NCI-H82 (cell line): ENCODE results near the gene RGS11.
"Not testable (repeated sequence)": the region's sequence is repeated elsewhere in the genome, so short reads cannot be mapped to it uniquely, and the experiment has no call there.

Experiments
- DNase-seq: peaks from one replicate; lab custom pipeline; 2025; lab: John Stamatoyannopoulos, UW

RGS11 gene

DNA sequence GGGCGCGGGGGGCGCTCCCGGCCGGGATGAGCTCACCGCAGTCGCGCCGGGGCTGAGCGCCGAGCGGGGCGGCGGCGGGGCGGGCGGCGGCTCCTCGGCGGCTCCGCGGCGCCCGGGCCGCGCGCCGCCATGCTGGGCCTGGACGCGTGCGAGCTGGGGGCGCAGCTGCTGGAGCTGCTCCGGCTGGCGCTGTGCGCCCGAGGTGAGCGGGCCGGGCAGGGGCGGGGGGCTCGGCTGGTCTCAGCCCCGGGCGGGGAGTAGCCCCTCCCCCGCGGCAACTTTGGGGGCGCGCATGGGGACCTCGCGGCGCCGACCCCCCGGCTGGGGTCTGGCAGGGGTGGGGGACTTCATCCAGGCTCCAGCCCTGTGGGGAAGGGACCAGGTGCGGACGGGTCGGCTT lies 4.8 kb upstream of the RGS11 start, which contains the start of gene ARHGDIG:
TSS of gene ARHGDIG (plus strand) at position 40 of the 400 bp plus-strand sequence. CDS start at position 130, 90 bp downstream.
- no peak for DNase-seq

DNA sequence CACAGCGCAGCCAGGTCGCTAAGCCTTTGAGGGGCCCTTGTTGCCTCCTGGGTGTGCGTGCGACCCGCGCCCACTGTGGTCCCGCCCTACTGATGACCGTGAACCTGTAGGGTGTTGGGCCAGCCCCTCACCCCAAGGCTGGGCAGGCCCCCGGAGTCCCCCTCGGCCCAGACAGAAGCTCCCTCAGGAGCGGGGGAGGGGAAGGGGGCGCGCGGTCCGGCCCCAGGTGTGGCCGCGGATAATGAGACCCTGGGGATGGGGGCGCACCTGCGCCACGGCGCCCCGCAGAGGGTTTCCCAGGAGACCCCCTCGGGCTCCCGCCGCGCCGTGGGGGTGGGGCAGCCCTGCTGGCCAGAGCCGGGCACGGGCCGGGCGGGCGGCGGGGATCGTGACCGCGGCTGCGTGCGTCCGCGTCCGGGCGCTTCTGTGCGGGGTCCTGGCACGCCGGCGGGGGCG lies 4.3 kb upstream of the RGS11 start:
- no peak for DNase-seq

DNA sequence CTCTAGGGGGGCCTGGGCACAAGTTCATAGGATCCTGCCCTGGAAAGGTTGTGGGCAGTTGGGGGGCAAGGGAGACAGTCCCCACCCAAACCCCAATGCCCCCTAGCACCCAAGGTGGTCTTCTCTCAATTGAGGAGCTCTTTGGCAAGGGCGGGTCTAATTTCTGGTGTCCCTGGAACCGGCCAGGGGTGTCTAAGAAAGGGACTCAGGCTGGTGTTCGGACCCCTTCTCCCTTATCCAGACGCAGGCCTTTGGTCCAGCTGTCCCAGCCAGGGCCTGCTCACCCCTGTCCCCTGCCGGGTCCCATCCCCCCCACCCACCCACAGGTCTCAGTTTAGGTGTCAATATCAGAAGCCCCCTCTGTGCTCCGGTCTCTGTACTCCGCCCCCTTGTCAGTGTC lies 3.8 kb upstream of the RGS11 start:
- DNase-seq, result no peak

DNA sequence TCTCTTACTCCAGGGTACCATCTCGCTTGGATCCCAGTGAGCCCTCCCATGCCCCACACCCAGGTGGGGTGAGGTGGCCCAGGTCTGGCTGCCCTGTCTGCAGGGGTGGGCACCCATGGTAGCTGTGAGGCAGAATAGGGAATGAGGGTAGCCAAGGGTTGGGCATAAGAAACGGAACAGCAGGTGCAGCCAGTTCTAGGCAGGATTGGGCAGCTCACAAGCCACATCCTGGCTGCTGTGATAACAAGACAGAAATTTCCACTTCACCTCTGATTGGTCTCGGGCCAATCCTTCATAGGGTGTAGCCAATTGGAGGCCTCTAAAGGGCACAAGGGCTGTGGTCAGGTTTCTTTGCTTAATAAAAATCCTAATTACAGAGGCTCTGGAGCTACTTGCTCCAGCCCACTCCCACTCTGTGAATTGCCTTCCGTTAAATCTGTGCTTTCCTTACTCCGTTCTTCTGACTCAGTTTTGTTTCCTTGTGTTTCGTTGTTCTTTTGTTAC lies 3.2 kb upstream of the RGS11 start:
- DNase-seq, result peak; percentile 65

DNA sequence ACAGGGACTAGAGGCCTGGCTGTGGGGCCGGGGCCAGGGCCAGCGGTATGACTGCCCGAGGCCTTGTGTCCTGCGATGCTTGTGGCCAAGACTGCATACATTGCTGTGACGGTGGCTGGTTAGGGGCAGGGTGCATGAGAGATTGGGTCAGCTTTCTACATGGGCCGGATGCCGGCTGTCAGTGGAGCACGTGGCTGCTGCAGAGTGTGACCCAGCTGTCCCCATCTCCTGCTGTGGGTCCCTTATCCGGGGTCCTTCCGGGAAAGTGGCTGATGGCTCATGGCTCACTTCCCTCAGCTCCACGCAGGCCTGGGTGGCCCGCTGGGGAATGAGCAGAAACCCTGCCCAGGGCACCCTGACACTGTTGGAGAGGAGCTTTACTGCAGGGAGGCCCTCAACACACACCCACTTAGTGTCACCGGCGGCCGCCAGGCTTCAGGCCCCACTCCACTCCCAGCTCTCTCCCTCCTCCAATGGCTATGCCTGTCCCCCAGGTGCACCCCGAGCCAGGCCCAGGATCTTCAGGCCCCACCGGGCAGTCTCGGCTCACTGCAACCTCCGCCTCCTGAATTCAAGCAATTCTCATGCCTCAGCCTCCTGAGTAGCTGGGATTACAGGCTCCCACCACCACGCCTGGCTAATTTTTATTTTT lies 808 bp upstream of the RGS11 start:
- no peak for DNase-seq

DNA sequence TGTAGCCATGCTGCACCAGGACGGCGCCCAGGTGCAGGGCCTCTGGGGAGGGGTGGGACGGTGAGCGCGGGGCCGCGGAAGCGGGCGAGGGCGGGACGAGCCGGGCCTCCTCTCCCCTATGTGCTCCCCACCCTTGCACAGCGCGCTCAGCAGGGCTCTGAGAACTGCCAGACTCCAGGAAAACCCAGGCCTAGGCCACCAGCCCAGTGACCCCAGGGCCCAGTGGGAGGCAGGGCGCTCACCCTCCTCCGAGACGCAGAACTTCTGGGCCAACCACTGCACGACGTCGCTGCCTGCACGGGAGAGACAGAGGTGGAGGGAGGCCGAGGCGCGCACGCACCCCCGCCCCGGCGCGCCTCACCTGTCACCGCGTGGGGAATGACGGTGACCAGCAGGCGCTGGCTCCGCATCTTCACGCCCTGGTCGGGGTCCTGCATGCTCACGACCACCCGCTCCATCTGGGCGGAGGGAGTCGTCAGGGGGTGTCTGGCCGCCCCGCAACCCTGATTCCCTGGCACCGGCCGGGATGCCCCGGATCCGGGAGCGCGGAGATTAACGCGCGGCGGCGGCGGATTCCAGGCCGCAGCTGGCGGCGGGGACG lies 603 bp downstream of the RGS11 start:
- no peak for DNase-seq

DNA sequence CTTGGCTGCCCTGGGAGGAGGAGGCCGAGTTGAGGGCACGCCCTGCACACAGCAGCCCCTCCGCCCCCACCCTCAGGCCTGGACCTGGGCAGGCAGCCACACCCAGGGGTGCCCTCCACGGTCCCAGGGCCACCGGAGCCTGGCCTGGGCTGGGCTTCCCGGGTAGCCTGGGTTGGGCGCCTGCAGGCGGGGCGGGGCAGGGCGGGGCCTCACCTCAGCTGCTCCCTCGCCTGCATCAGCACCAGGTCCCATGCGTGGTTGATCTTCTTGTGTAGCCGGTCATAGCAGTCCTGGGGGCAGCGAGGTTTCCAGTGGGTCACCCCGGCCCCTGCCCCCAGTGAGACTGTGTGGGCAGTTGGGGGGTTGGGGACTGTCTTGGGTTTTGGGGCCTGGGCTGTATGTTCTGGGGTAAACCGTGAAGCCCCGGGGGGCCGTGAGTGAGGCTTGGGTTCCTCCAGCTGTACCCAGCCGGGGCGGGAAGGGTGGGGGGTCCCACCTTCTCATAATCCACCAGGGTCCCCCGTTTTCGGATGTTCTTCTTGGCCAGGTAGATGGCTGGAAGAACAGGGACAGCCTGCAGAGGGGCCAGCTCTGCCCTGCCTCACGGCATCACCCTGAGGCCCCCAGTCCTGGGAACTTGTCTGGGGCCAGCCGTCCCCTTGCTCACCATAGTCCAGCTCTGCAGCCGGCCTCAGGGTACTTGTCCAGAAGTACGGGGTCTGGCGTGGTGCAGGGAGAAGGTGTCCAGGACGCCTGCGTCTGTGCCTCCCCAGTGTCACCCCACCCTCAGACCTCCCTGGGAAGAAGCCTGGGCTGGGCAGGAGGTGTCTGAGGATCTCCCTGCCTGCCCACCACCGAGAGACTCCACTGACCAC lies 2.0 kb downstream of the RGS11 start:
- DNase-seq, result peak; percentile 31

DNA sequence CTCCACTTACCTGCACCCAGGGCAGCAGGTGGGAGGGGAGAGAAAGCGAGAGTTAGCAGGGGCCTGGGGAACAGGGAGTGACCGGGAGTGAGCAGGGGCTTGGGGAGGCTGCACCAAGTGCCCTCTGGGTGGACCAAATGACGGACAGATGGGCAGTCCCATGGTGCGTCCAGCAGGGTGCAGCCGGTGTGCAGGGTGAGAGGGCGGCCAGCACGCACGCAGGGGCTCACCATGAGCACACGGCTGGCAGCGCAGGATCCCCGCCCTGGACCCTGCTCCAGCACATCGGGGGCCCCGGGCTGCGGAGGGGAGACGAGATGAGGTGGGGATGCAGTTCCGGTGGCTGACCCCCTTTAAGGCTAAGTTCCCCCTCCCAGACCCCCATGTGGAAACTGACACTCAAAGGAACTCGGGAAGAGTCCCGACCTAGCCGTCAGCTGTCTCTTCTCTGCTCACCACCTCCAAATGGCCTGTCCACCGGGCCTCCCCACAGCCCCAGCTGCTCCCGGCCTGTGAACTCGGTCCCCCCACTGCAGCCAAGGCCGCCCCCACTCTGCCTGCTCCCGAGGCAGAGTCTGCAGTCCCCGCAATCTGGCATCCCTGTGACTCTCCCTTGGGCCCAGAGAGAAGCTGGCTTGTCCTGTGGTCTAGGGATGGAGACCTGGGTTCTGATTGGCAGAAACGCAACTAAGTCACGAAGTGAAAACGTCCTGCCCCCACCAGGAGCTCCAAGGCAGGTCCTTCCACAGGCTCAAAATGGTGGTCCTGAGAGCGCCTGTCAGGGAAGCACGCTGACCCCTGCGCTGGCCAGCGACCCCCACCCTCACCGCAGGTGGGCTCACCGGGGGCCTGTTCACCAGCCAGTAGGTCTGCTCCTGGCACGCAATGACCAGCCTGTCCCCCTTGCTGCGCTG lies 2.9 kb downstream of the RGS11 start:
- DNase-seq, result no peak

DNA sequence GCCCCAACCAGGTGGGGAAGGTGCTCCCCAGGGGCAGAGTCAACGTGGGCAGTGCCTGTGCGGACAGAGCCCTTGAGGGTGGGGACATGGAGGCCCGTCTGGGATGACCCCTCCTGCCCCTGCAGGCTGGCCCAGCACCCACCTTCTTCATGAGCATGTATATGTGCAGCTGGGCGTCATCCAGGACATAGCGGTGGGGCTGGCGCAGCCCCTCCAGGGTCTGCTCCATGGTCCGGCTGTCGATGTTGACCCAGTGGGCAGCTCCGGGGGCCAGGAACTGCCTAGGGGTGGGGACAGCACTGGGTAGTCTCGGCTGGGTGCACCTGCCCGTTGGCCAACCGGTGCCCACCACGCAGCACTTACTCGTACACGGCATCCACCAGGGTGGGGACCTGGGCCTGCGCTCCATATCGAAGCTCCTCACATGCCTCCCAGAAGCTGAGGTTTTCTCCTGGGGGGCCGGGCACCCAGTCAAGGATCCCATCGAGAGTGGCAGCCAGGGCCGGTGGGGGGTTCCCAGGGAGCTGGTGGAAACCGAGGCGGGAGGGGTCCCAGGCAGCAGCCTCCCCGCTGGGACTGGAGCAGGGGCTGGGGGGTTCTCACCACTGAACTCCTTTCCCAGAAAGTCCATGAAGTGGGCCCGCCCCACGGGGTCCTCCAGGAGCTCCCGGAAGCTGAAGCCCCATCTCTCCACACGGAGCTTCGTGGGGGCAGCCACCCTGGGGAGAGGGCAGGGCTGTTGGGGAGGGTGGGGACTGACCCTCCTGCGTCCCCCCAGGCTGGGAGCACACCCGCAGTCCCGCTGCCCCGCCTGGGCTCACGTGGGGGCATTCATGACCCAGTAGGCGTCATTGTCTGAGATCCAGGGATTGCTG lies 5.1 kb downstream of the RGS11 start:
- DNase-seq, result no peak

DNA sequence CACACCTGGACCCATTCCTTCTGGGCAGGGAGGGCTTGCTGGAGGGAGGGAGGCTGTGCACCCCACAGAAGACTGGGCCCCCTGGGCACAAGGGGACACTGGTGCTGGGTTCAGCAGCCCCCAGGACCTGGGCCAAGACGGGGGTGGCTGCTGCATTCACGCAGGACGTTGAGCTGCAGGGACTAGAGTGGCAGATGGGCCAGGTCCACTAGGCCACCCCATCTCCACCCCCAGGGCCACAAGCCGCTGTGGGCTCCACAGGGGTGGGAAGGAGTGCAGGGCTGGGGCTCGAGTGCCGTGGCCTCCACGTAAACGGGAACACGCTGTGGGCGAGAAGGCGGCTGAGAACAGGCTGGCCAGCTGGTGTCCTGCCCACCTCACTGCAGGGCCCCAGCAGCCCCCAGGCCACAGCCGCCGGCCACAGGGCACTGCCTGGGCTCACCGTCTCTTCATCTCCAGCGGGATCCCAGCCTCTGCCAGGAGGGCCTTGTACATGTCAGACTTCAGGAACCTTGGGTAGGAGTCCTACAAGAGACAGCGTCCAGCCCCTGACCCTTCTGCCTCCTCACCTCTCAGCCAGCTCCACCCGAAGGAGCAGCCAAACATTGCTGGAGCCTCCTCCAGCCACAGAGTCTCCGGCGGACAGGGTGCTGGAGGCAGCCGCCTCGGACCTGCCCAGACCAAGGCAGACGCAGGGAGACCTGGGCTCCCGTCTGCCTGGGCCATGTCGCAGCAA lies 6.5 kb downstream of the RGS11 start:
- DNase-seq, result no peak

DNA sequence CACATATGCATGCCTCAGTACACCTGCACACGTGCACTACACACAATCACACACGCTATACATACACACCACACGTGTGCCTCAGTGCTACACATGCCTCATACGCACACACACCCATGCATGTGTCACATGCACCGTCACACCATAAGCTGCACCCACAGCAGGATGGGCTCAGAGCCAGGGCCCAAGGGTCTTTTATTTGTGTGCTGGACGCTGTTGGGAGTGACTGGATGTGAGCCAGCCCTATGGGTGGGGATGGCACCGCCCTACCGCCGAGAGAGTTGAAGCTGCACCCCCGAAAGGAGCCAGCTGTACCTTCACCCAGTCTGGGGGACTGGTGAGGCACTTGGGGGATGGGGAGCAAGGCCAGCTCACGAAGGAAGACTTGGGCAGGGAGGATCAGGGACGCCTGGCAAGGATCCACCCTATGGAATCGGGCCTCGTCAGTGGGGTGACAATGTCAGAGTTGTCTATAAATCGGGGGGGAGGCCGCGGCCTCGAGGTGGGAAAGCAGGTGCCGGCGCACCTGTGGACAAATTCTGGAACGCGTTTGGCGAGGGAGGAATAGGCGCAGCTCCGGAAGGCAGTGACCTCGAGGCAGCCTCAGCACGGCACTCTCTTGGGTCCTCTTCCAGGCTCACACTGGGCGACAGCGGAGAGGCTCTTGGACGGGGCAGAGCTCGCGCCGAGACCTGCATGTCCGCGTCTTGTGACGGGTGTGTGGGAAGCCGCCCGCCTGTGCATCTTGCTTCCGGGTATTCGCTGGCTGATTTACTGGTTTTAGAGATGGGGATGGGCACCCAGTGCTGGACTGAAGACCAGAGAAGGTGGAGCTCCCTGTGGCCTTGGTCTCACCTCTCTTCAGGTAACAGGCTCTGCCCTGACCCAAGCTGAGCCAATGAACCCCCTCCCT lies 7.3 kb downstream of the RGS11 start:
- no peak for DNase-seq

DNA sequence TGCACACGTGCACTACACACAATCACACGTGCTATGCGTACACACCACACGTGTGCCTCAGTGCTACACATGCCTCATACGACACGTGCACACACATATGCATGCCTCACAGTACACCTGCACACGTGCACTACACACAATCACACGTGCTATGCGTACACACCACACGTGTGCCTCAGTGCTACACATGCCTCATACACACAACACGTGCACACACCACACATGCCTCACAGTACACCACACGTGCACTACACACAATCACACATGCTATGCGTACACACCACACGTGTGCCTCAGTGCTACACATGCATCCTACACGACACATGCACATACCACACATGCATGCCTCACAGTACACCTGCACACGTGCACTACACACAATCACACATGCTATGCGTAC lies 8.2 kb downstream of the RGS11 start:
- DNase-seq, result not testable (repeated sequence)

DNA sequence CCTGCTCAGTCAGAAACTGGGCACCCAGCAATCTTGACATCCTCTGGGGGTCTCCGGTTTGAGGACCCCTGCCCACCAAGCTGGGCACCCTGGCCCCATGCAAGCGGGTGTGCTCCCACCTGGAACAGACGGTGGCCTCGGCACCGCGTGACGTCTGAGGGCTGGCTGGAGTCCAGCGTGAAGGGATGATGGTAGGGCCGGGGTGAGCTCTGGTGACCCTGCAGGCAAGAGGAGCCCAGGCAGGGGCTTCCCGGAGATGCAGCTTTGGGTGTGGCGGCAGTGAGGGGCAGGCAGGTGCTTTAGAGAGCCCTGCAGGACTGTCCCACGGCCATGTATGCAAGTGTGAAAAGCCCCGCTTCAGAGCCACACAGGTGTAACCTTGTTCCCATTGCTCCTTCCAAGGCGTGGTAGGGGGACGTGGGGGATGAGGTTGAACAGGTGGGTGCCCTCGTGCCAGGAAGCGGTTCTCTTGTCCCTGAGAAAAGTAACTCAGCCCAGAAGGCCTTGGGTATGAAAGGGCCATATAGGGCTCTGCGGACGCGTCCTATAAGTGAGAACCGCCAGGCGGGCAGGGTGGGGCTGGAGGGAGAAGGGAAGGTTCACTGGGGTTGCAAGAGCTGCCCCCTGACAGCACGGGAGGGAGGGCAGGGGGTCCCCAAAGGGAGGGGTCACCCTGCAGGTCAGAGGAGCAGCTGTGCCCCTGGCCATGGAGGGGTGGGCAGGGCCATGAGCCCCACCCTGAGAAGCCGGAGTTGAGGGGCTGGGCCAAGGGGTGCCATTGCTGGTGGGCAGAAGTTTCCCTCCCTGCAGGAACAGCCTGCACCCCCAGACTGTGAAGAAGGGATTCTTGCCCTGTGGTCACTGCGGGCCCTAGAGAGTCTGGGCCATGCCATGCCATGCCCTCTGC lies 9.2 kb downstream of the RGS11 start:
- DNase-seq, result no peak

DNA sequence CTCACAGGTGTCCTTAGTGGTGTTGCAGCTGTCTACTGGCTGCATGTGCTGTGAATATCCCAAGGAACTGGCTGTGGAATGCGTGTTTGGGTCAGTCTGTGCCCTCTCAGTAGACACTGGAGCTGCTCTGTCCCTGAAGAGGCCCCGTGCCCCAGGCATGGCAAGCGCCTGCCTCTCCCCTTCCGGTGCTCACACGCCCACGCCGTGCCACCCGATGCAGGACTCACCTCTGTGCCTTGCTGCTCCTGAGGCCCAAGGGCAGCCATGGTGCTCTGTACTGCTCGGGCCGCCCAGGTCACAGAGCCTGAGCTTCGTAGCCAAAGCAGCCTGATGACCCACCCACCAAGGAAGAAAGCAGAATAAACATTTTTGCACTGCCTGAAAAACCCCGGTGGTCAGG lies 10.0 kb downstream of the RGS11 start:
- no peak for DNase-seq

DNA sequence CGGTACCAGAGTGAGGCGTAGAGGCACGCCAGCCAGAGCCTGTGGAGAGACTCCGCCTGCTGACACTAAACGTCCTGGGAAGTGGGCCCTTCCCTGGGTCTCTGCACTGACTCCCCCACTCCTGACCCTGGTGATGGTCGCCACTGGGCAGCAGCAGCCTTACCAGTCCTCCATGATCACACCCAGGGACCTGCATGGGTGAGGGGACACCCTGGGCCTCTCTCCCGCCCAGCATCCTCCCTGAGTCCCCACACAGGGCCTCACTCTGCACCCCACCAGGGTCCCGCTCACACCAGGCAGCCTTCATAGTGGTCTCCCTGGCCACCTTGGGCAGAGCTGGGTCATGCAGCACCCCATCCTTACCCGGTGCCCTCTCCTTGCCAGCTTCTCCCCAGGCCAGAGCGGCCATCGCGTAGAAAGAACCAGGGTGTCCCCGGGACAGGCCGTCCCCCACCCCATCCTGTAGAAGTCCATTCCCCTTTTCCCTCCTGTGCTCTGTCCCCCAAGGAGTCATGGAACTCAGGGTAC lies 10.7 kb downstream of the RGS11 start:
- DNase-seq, result no peak

DNA sequence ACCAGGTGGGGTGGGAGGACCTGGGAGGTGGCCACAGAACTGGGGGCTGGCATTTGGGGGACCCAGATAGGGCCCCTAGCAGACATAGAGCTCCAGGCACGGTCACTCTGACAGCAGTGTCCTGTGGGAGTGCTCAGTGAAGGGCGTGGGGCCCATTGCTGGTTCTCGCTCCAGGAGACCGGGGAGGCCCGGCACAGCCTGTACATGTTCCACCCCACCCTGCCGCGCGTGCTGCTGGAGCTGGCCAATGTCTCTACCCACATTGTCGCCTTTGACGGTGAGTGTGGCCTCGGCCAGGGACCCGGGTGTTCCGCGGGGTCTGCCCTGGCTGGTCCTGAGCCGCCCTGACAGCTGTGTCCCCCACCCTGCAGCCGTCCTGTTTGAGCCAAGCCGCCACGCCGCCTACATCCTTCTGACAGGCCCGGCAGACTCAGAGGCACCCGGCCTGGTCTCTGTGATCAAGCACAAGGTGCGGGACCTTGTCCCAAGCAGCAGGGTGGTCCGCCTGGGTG lies 11.2 kb downstream of the RGS11 start:
- DNase-seq, result no peak

DNA sequence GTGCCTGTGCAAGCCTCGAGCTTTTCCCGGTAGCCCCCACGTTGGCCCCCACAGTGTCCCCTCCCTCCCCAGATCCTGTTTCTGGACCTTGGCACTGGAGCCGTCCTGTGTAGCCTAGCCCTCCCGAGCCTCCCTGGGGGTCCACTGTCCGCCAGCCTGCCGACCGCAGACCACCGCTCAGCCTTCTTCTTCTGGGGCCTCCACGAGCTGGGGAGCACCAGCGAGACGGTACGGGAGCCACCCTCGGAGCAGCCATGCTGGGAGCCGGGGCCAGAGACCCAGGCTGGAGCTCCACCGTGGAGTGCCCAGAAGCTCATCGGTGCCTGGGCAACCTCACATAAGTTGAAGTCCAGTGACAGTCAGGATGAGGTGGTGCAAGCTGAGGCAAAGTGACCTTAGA lies 11.8 kb downstream of the RGS11 start:
- no peak for DNase-seq
